AG04449 (cell line): Measurements from ENCODE around the gene CFAP99.
"Not testable (repeated sequence)": the region's sequence is repeated elsewhere in the genome, so short reads cannot be mapped to it uniquely, and the experiment has no call there.

Experiments
- CTCF ChIA-PET: fragments of 350-600 bp; formaldehyde crosslinking; extraction: SDS; loops from one replicate; lab custom pipeline; 2021; ENCODE audit warnings: antibody characterized with exemption; lab: Yijun Ruan, JAX
- POLR2A ChIA-PET: fragments of 400-600, 350-600 bp; formaldehyde crosslinking; extraction: SDS; loops from one replicate; lab custom pipeline; 2020; ENCODE audit warnings: antibody characterized with exemption, inconsistent platforms; lab: Yijun Ruan, JAX
- DNase-seq: peaks from one replicate; pipeline ENCODE4 v3.0.0-alpha.2; 2010; ENCODE audit warnings: low read depth, low spot score
- H3K4me3 ChIP-seq: 2 replicates; pipeline ENCODE4 v1.5.1; 2011; ENCODE audit warnings: low read depth, mild to moderate bottlenecking, control low read depth, low read length
- TF ChIP-seq, protein P1 (sequence below): IDR thresholded peaks from one replicate; pipeline ENCODE4 v1.5.1; 2011; ENCODE audit warnings: mild to moderate bottlenecking, moderate library complexity, low read length, control low read depth, inconsistent platforms; ENCODE audit not compliant: insufficient read depth; ENCODE audit errors: missing control alignments

CFAP99 gene

DNA sequence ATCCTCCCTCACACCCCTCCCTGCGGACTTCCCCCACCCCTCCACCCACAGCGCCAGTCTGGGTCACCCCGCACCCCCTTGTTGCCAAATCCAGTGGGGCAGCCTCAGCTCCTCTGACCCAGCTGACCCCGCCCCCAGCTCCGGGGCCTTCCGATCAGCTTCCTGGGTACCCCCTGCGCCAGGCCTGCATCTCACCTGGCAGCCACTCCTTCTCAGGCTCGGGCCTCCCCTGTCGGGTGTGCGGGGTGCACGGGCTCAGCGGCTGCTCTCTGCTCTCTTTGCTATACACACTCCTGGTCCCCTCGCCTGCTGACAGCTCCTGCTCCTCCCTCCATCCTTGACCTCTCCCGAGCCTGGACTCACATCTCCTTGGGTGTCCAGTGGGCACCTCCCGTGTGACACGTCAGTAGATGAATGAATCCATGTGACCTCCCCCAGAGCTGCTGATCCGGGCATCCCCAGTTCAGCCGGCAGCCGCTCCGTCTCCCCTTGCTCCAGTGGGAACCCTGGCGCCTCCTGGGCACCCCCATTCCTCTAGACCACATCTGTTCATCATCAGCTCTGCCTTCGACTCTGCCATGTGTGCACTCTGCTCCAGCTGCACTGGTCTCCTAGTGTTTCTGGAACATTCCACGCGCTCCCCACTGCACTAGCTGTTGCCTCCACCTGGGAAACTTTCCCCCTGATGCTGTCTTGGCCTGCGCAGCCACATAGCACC is 9.9 kb downstream of the CFAP99 start:
- TF ChIP-seq, protein P1, sequence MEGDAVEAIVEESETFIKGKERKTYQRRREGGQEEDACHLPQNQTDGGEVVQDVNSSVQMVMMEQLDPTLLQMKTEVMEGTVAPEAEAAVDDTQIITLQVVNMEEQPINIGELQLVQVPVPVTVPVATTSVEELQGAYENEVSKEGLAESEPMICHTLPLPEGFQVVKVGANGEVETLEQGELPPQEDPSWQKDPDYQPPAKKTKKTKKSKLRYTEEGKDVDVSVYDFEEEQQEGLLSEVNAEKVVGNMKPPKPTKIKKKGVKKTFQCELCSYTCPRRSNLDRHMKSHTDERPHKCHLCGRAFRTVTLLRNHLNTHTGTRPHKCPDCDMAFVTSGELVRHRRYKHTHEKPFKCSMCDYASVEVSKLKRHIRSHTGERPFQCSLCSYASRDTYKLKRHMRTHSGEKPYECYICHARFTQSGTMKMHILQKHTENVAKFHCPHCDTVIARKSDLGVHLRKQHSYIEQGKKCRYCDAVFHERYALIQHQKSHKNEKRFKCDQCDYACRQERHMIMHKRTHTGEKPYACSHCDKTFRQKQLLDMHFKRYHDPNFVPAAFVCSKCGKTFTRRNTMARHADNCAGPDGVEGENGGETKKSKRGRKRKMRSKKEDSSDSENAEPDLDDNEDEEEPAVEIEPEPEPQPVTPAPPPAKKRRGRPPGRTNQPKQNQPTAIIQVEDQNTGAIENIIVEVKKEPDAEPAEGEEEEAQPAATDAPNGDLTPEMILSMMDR = no peak
- H3K4me3 ChIP-seq = no peak overlapping the region
- ChIA-PET CTCF (interaction anchor here (1.7 to 2.0 kb wide), 2 partner anchors 8 to 10 kb away, joined by 5 to 11 read pairs; no protein-coding TSS in a partner anchor), POLR2A (no interaction called here)
- DNase-seq = no peak

DNA sequence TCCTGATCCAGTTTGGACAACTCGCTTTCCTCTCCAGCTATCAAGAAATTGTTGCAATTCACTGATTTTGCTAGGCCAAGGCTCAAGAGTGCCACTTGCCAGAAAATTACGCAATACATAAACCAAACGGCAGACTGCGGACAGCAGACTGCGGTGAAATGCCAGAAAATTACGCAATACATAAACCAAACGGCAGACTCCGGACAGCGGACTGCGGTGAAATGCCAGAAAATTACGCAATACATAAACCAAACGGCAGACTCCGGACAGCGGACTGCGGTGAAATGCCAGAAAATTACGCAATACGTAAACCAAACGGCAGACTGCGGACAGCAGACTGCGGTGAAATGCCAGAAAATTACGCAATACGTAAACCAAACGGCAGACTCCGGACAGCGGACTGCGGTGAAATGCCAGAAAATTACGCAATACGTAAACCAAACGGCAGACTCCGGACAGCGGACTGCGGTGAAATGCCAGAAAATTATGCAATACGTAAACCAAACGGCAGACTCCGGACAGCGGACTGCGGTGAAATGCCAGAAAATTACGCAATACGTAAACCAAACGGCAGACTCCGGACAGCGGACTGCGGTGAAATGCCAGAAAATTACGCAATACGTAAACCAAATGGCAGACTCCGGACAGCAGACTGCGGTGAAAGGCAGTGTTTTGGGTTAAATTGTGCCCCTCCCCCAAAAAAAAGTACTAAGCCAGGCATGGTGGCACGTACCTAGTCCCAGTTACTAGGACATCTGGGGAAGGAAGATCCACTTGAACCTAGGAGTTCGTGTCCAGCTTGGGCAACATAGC is 11.4 kb downstream of the CFAP99 start:
- CTCF ChIA-PET, H3K4me3 ChIP-seq, POLR2A ChIA-PET, DNase-seq: not testable (repeated sequence)

DNA sequence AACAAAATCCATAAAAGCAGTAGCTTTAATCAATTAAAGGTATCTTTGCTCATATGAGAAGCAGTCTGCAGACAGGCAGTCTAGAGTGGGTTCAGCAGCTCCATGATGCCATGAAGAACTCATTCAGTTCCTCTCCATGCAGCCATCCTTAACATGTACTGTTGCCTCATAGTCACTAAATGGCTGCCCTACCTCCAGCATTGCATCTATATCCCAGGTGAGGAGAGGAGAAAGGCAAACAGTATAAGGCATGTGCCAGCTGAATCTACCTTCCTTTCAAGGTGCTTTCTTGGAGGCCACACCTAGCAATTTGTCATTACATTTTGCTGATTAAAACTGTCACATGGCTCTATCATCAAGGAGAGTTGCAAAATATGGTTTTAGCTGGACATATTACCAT is 13.2 kb downstream of the CFAP99 start:
- ChIA-PET CTCF (interaction anchor here (1.4 to 2.3 kb wide), 3 partner anchors 10 to 212 kb away, joined by 4 to 10 read pairs (median 4); no protein-coding TSS in a partner anchor), POLR2A (no interaction called here)
- no peak for DNase-seq
- TF ChIP-seq, protein P1 = no peak
- H3K4me3 ChIP-seq = no peak overlapping the region

DNA sequence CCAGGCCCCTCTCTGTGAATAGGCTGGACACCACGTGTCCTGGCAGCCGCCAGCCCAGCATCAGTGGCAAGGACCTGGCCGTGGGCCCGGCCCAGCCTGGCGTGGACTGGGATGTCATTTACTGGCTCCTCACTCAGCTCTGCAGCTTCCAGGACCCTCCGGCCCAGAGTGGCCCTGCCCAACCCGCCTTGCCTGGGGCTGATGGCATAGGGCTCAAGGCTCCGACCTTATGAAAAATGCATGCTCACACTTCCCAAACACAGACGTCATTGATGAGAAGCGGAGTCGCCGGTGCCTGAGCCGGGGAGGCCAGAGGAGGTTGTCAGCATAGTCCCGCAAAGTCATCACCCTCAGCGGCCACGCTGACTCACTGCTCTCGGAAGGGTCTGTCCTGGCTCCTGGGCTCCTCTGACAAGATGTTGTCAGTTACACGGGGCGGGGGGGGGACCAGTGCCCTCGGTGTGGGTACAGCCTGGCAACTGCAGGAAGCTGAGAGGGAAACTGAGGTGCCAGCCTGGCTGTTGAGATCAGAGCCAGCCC is 14.3 kb downstream of the CFAP99 start:
- CTCF ChIA-PET = interaction anchor here (1.4 to 2.3 kb wide), 3 partner anchors 11 to 213 kb away, joined by 3 to 10 read pairs (median 4); no protein-coding TSS in a partner anchor
- TF ChIP-seq, protein P1 = no peak
- POLR2A ChIA-PET = no interaction called here
- no peak for DNase-seq
- no peak overlapping the region for H3K4me3 ChIP-seq

DNA sequence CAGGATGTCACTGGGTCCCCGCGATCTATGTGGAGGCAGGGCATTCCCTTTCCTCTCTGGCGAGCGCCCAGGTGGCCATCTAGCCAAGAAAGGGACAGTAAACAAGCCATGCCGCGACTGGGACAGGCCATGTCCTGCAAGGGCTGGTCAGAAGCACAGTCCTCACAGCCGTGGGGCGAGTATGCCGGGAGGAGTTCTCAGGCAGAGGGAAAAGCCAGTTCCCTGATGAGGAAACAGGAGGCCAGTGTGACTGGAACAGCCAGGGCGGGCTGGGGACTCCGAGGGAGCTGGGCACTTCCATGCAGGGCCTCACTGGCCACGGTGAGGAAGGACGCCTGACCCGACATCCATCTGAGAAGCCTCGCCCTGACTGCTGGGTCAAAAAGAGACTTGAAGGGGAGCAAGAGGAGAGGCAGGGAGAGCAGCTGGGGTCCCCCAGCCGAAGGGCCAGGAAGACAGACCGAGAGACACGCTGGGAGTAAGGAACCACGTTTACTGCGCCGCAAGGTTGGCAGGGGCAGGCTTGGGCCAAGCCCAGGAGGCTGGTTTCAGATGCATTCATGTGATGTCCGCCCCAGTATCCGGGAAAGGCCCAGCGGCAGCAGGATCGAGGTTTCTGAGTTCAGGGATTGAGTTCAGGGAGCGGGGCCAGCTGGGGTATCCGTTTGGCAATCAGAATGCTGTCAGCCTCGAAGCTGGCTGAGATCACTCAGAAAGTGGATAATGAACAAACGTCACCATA is 15.0 kb downstream of the CFAP99 start:
- DNase-seq = no peak
- ChIA-PET POLR2A (no interaction called here), CTCF (interaction anchor here (1.2 to 1.4 kb wide), 3 partner anchors 9 to 15 kb away, joined by 3 to 4 read pairs (median 4); no protein-coding TSS in a partner anchor)
- TF ChIP-seq, protein P1 = no peak
- no peak overlapping the region for H3K4me3 ChIP-seq

DNA sequence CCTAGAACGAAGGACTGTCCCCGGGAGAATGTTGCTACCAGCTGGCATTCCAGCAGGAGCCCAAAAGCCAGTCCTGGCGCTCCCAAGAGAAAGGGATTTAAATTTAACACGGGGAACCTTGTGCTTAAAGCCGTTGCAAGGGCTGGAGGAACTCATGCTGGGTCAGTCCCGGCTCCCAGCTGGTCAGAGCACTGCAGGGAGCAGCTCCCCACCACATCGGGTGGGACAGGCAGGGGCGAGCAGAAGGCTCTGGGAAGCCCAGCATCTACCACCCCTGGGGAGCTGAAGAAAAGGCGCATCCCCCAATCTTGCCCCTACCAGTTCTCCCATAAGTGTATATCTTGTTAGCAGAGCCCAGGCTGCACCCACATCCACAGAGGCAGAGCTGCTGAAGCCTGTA is 15.7 kb downstream of the CFAP99 start:
- CTCF ChIA-PET = interaction anchor here (1.2 to 1.3 kb wide), 2 partner anchors 8 to 11 kb away, joined by 4 read pairs; no protein-coding TSS in a partner anchor
- no peak overlapping the region for H3K4me3 ChIP-seq
- DNase-seq = no peak
- POLR2A ChIA-PET = no interaction called here
- TF ChIP-seq, protein P1 = no peak
